SK-N-SH treated with all-trans-retinoic acid at 6 μM for 48 hours (cell line): ENCODE data around the gene ACVR2A.

Experiments used
- ATAC-seq: fragments of 200-7000 bp; cut with Tn5 transposase; 3 replicates; pipeline ENCODE4 v1.9.1; 2020; ENCODE audit warnings: mild to moderate bottlenecking, moderate library complexity
- ARNTL ChIP-seq: fragments of 450-650 bp; formaldehyde crosslinking; IDR thresholded peaks from 2 replicates; pipeline ENCODE4 v1.5.0; 2020; ENCODE audit warnings: low read depth, mild to moderate bottlenecking, moderate library complexity, borderline replicate concordance
- BACH2 ChIP-seq: fragments of 250-450 bp; sonication (Bioruptor Pico); IDR thresholded peaks from 2 replicates; pipeline ENCODE4 v1.9.0; 2021; ENCODE audit warnings: mild to moderate bottlenecking, borderline replicate concordance
- CREB5 ChIP-seq: fragments of 250-450 bp; sonication (Bioruptor Pico); IDR thresholded peaks from 2 replicates; pipeline ENCODE4 v1.5.1; 2020; ENCODE audit warnings: low read depth, mild to moderate bottlenecking, moderate library complexity
- CSDC2 ChIP-seq: fragments of 250-450 bp; sonication (Bioruptor Pico); IDR thresholded peaks from 2 replicates; pipeline ENCODE4 v1.5.0; 2020; ENCODE audit warnings: mild to moderate bottlenecking, moderate library complexity
- CSRNP3 ChIP-seq: fragments of 250-450 bp; sonication (Bioruptor Pico); IDR thresholded peaks from 2 replicates; pipeline ENCODE4 v1.5.1; 2021; ENCODE audit warnings: mild to moderate bottlenecking, moderate library complexity
- ESRRG ChIP-seq: fragments of 250-450 bp; sonication (Bioruptor Pico); IDR thresholded peaks from 2 replicates; pipeline ENCODE4 v1.6.1; 2021; ENCODE audit warnings: mild to moderate bottlenecking
- GLIS3 ChIP-seq: fragments of 250-450 bp; sonication (Bioruptor Pico); IDR thresholded peaks from 2 replicates; pipeline ENCODE4 v1.5.0; 2020; ENCODE audit warnings: mild to moderate bottlenecking, moderate library complexity
- ISL1 ChIP-seq: fragments of 250-450 bp; sonication (Bioruptor Pico); IDR thresholded peaks from 2 replicates; pipeline ENCODE4 v2.1.2; 2022; ENCODE audit warnings: mild to moderate bottlenecking, moderate library complexity
- OSR1 ChIP-seq: fragments of 250-450 bp; sonication (Bioruptor Pico); IDR thresholded peaks from 2 replicates; pipeline ENCODE4 v1.8.0; 2022; ENCODE audit warnings: moderate library complexity, mild to moderate bottlenecking, inconsistent platforms
- PATZ1 ChIP-seq: fragments of 250-450 bp; sonication (Bioruptor Pico); IDR thresholded peaks from 2 replicates; pipeline ENCODE4 v1.8.0; 2020; ENCODE audit warnings: mild to moderate bottlenecking, moderate library complexity, borderline replicate concordance
- POU6F1 ChIP-seq: fragments of 250-450 bp; sonication (Bioruptor Pico); IDR thresholded peaks from 2 replicates; pipeline ENCODE4 v1.8.0; 2021; ENCODE audit warnings: low read depth, mild to moderate bottlenecking, moderate library complexity, borderline replicate concordance
- PPARA ChIP-seq: fragments of 250-450 bp; sonication (Bioruptor Pico); IDR thresholded peaks from 2 replicates; pipeline ENCODE4 v1.5.0; 2020; ENCODE audit warnings: mild to moderate bottlenecking, borderline replicate concordance
- RARB ChIP-seq: fragments of 250-450 bp; sonication (Bioruptor Pico); IDR thresholded peaks from 2 replicates; pipeline ENCODE4 v1.8.0; 2021; ENCODE audit warnings: mild to moderate bottlenecking, moderate library complexity
- SNAI2 ChIP-seq: fragments of 250-450 bp; sonication (Bioruptor Pico); IDR thresholded peaks from 2 replicates; pipeline ENCODE4 v1.5.0; 2020; ENCODE audit warnings: mild to moderate bottlenecking, moderate library complexity
- TCF4 ChIP-seq: fragments of 250-450 bp; sonication (Bioruptor Pico); IDR thresholded peaks from 2 replicates; pipeline ENCODE4 v1.8.0; 2021; ENCODE audit warnings: mild to moderate bottlenecking, moderate library complexity, borderline replicate concordance
- TOX ChIP-seq: fragments of 250-450 bp; sonication (Bioruptor Pico); IDR thresholded peaks from 2 replicates; pipeline ENCODE4 v1.8.0; 2021; ENCODE audit warnings: mild to moderate bottlenecking, moderate library complexity, borderline replicate concordance
- ZC3H10 ChIP-seq: fragments of 250-450 bp; sonication (Bioruptor Pico); IDR thresholded peaks from 2 replicates; pipeline ENCODE4 v1.5.1; 2021; ENCODE audit warnings: mild to moderate bottlenecking, moderate library complexity
- ZFP3 ChIP-seq: fragments of 250-450 bp; sonication (Bioruptor Pico); IDR thresholded peaks from 2 replicates; pipeline ENCODE4 v1.5.0; 2020; ENCODE audit warnings: mild to moderate bottlenecking, moderate library complexity
- ZFP30 ChIP-seq: fragments of 450-650 bp; formaldehyde crosslinking; IDR thresholded peaks from 2 replicates; pipeline ENCODE4 v1.5.0; 2022; ENCODE audit warnings: mild to moderate bottlenecking, moderate library complexity
- ZNF565 ChIP-seq: fragments of 450-650 bp; formaldehyde crosslinking; conservative IDR thresholded peaks from 2 replicates; pipeline ENCODE4 v1.5.0; 2020; ENCODE audit warnings: low read depth, mild to moderate bottlenecking, moderate library complexity
- ZNF70 ChIP-seq: fragments of 450-650 bp; formaldehyde crosslinking; IDR thresholded peaks from 2 replicates; pipeline ENCODE4 v1.5.0; 2020; ENCODE audit warnings: mild to moderate bottlenecking, moderate library complexity
- ZNF8 ChIP-seq: fragments of 450-650 bp; formaldehyde crosslinking; IDR thresholded peaks from 2 replicates; pipeline ENCODE4 v1.5.0; 2020; ENCODE audit warnings: mild to moderate bottlenecking, moderate library complexity
- TF ChIP-seq, protein P1 (sequence below): fragments of 250-450 bp; sonication (Bioruptor Pico); IDR thresholded peaks from 2 replicates; pipeline ENCODE4 v1.5.0; 2020; ENCODE audit warnings: mild to moderate bottlenecking, moderate library complexity

Gene ACVR2A

GRCh38 chr2:147869934-147870333 is 25.1 kb downstream of the ACVR2A start:
- no peak for TF ChIP-seq OSR1 (CRISPR knock-in tag)
- no peak for TF ChIP-seq ZFP30
- no peak for TF ChIP-seq CSRNP3 (CRISPR knock-in tag)
- TF ChIP-seq, protein P1, sequence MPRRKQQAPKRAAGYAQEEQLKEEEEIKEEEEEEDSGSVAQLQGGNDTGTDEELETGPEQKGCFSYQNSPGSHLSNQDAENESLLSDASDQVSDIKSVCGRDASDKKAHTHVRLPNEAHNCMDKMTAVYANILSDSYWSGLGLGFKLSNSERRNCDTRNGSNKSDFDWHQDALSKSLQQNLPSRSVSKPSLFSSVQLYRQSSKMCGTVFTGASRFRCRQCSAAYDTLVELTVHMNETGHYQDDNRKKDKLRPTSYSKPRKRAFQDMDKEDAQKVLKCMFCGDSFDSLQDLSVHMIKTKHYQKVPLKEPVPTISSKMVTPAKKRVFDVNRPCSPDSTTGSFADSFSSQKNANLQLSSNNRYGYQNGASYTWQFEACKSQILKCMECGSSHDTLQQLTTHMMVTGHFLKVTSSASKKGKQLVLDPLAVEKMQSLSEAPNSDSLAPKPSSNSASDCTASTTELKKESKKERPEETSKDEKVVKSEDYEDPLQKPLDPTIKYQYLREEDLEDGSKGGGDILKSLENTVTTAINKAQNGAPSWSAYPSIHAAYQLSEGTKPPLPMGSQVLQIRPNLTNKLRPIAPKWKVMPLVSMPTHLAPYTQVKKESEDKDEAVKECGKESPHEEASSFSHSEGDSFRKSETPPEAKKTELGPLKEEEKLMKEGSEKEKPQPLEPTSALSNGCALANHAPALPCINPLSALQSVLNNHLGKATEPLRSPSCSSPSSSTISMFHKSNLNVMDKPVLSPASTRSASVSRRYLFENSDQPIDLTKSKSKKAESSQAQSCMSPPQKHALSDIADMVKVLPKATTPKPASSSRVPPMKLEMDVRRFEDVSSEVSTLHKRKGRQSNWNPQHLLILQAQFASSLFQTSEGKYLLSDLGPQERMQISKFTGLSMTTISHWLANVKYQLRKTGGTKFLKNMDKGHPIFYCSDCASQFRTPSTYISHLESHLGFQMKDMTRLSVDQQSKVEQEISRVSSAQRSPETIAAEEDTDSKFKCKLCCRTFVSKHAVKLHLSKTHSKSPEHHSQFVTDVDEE (CRISPR knock-in tag), result no peak
- no peak for TF ChIP-seq ESRRG (CRISPR knock-in tag)
- TF ChIP-seq GLIS3, result no peak
- no peak for TF ChIP-seq RARB (CRISPR knock-in tag)
- TF ChIP-seq ZNF8, result no peak
- TF ChIP-seq TOX (CRISPR knock-in tag), result no peak
- no peak for TF ChIP-seq ZNF70
- no peak for TF ChIP-seq PATZ1
- TF ChIP-seq ARNTL, result no peak
- TF ChIP-seq ZNF565 (CRISPR knock-in tag), result no peak
- no peak for TF ChIP-seq CSDC2 (CRISPR knock-in tag)
- TF ChIP-seq ZC3H10 (CRISPR knock-in tag), result no peak
- TF ChIP-seq ISL1 (CRISPR knock-in tag), result no peak
- TF ChIP-seq BACH2 (CRISPR knock-in tag), result no peak
- no peak for TF ChIP-seq POU6F1 (CRISPR knock-in tag)
- no peak for TF ChIP-seq ZFP3
- TF ChIP-seq SNAI2, result no peak
- ATAC-seq, result no peak

DNA sequence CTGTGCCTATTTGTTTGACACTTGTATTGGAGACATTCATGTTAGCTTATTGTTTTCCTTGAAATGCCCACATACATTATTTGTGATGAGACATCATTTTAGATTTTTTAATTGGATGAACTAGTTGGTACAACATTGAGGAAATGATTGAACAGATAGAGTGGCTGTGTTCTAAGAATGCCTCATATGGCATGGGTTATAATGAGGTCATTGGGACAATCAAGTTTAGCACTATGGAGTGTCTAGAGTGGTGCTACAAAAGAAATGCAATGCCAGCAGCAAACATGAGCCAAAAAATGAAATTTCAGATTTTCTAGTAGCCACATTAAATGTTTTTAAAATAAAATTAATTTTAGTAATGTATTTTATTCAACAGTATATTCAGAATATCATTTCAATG is 28.1 kb downstream of the ACVR2A start:
- ATAC-seq, result no peak
- TF ChIP-seq PPARA (CRISPR knock-in tag), result no peak
- no peak for TF ChIP-seq POU6F1 (CRISPR knock-in tag)
- no peak for TF ChIP-seq OSR1 (CRISPR knock-in tag)
- no peak for TF ChIP-seq CSRNP3 (CRISPR knock-in tag)
- TF ChIP-seq ZNF565 (CRISPR knock-in tag), result no peak
- TF ChIP-seq CREB5 (CRISPR knock-in tag), result no peak
- no peak for TF ChIP-seq ISL1 (CRISPR knock-in tag)
- TF ChIP-seq ZNF70, result no peak
- TF ChIP-seq ESRRG (CRISPR knock-in tag), result no peak
- no peak for TF ChIP-seq GLIS3
- no peak for TF ChIP-seq PATZ1
- no peak for TF ChIP-seq RARB (CRISPR knock-in tag)
- TF ChIP-seq TOX (CRISPR knock-in tag), result no peak
- TF ChIP-seq BACH2 (CRISPR knock-in tag), result no peak
- TF ChIP-seq ZC3H10 (CRISPR knock-in tag), result no peak
- no peak for TF ChIP-seq ZNF8
- no peak for TF ChIP-seq ZFP3
- TF ChIP-seq TCF4, result no peak
- no peak for TF ChIP-seq SNAI2
